HG03469 (cell line): ENCODE data around the gene CRYL1.

Experiments used
- ATAC-seq: cut with Tn5 transposase; IDR thresholded peaks from one replicate; pipeline ENCODE4 v1.9.1; 2021; ENCODE audit warnings: mild to moderate bottlenecking, moderate library complexity, moderate number of reproducible peaks; ENCODE audit not compliant: unreplicated experiment

Gene CRYL1

GRCh38 chr13:20528452-20528851 is 2.8 kb upstream of the CRYL1 start:
- ATAC-seq: no peak

GRCh38 chr13:20526664-20527063 is 1.0 kb upstream of the CRYL1 start:
- ATAC-seq: no peak

GRCh38 chr13:20525144-20525600 is 485 bp downstream of the CRYL1 start:
- ATAC-seq: no peak

GRCh38 chr13:20521364-20522115 is 4.1 kb downstream of the CRYL1 start:
- ATAC-seq: no peak

- no peak for ATAC-seq
Observed at GRCh38 chr13:20519875-20520274, 5.8 kb downstream of the CRYL1 start.

GRCh38 chr13:20518660-20519100 is 7.0 kb downstream of the CRYL1 start:
- no peak for ATAC-seq

GRCh38 chr13:20514866-20515265 is 10.8 kb downstream of the CRYL1 start:
- no peak for ATAC-seq

- ATAC-seq: no peak
Observed at GRCh38 chr13:20513466-20513995, 12.1 kb downstream of the CRYL1 start.

- ATAC-seq: no peak
Observed at GRCh38 chr13:20512042-20512683, 13.5 kb downstream of the CRYL1 start.

DNA sequence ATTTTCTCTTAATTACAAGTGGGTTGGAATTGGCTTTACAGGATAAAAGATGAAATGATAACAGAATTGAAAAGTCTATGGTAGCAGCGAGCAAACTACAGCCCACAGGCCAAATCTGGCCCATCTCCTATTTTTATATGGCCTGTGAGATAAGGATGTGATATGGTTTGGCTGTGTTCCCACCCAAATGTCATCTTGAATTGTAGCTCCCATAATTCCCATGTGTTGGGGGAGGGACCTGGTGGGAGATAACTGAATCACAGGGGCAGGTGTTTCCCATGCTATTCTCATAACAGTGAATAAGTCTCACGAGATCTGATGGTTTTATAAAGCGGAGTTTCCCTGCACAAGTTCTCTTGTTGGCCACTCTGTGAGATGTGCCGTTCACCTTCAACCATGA is 19.0 kb downstream of the CRYL1 start:
- no peak for ATAC-seq

- no peak for ATAC-seq
Observed at GRCh38 chr13:20505405-20506366, 20.0 kb downstream of the CRYL1 start.

DNA sequence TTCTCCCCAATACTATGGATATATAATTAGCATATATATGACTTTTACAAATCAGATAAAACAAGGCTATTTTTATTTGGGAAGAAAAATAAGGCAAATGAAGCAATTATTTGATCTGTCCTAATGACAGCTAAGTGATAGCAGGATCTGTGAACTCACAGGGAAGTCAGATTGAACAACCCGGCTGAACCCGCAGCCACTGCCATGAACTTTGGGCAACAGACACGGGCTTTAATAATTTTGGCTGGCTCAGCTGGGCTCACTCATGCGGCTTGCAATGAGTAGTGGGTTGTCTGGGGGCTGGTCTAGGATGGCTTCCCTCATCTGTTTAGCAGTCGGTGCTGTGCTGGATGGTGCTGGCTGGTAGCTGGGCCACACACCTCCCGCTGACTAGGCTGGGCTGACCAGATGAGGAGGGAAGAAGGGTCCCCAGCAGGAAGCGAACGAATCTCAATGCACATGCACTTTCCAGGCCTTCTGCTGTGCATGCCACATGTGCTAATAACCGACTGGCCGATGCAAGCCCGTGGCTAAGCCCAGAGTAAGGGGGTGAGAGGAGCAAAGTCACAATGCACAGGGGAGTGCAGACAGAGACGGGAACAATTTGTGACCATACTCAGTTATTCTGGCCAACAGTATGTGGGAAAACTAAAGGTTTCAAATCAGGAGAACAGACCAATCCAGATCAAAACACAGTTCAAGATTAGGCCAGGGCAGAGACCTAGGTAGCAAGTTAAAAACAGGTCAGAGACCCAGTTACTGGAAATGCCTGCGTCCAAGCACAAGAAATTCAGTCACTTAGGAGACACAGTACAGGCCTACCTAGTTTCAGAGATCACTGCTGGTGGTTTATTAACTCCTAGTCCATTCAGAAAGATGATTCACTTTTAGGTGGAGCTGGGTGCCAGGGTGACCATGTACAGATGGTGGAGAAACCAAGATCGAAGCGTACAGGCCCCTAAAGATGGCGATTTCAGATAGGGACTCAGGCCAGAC is 22.3 kb downstream of the CRYL1 start:
- ATAC-seq: no peak

GRCh38 chr13:20501592-20501991 is 24.1 kb downstream of the CRYL1 start:
- ATAC-seq: no peak

DNA sequence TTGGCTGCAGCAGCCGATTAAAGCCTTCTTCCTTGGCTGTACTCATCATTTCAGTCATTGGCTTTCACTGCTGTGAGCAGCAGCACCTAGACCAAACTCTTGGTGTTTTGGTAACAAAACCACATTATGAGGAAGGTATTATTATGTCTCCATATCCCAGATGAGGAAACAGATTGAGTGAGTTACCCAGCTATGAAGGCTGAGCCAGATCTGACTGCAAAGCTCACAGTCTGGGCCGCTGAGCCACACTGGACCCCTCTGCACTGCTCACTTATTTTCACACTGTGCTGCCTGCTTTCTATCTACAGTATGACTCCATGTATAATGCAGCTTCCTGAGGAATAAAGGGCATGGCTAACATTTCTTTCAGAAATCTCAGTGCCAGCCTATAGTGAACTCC is 24.5 kb downstream of the CRYL1 start:
- ATAC-seq: no peak

GRCh38 chr13:20499986-20500385 is 25.7 kb downstream of the CRYL1 start:
- no peak for ATAC-seq

GRCh38 chr13:20498659-20499058 is 27.0 kb downstream of the CRYL1 start:
- ATAC-seq: no peak

- no peak for ATAC-seq
Observed at GRCh38 chr13:20498129-20498528, 27.5 kb downstream of the CRYL1 start.

GRCh38 chr13:20497006-20497775 is 28.5 kb downstream of the CRYL1 start:
- no peak for ATAC-seq
